NCI-H446 (cell line): ENCODE measurements around the gene CEMIP.

Source experiments
- DNase-seq, 2 experiments: peaks; one replicate each; lab custom pipeline; 2025; lab: John Stamatoyannopoulos, UW

Gene CEMIP

DNA sequence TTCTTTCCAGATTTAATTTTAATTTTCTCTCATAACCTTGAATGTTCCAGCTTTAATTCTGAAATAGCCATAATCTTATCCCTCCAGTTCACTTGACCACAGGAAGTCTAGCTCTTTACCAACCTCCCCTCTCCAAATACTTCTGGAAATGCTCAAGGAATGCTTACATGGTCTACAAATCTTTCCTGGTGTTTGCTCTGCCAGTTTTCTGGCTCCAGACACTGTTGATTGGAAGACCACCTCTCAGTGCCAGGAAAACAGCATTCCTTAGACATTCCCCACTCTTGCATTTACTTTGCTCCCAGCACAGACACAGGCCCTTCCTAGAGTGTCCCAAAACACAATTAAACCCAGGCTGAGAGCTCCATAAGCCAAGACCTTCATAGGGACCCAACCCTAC lies 111.8 kb downstream of the CEMIP start:
- no peak for DNase-seq

DNA sequence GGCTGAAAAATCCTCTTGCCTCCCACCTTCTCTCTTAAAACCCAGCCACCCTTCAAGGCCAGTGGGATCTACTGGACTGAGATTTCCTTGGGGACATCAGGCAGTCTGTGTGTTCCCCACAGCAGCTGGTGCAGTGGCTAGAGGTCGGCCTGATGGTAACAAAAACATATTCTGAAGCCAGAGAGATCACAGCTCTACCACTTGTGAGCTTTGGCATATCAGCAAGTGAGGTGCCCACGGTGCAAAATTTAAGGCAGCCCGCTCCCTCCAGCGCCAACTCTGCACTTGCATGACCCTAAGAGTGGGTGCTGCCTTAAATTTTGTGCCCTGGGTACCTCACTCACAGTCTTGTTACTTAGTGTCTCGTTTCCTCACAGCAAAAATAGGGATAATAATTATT lies 113.2 kb downstream of the CEMIP start:
- DNase-seq: no peak

DNA sequence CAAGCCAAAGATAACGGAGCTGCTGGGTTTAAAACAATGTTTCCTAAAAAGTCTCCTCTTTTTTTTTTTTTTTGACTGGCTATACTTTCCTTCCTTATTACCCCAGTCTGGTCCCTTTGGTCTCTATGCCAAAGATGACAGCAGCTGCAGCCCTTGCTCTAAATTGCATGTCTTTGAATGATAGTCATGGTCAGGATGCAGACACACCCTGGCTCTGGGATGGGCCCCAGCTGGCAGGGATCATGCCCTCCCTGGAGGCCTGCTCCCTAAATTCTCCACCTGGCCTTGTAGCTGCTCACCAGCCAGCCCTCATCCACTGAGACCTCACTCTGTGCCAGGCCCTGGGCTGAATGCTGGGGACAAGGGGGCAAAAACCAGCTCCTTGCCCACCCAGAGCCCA lies 114.6 kb downstream of the CEMIP start:
- peak in 1 of 2 experiments; percentile 52 for DNase-seq

DNA sequence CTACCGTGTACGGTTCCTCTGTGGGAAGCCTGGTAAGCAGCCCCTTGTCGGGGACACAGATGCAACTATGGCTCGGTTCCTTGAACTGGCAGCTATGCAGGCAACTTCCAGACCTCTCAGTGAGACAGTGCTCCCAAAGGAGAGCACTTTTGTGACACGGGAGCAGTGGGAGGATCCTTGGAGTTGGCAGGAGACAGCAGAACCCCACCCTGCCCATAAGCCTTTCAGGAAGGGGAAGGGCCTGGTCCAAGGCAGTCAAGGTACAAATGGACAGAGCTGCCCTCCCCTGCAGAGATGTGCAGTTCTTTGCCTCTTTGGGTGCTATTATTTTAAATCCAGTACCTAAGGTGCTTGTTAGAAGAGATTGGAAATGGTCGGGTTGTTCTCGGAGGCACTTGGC lies 115.9 kb downstream of the CEMIP start:
- DNase-seq: no peak

DNA sequence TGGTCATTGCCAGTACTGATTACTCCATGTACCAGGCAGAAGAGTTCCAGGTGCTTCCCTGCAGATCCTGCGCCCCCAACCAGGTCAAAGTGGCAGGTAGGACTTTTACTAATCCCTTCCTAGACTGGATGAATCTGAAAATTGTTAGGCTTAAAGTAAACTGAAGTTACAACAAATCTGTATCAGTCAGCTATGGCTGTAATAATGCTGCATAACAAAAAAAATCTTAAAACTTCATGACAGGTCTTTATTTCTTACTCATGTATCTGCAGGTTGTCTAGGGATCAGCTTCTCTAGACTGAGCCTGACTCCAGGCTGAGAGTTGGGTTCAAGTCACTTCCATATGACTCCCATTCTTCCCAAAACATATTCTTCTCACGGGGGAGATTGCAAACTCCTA lies 116.8 kb downstream of the CEMIP start:
- no peak for DNase-seq

DNA sequence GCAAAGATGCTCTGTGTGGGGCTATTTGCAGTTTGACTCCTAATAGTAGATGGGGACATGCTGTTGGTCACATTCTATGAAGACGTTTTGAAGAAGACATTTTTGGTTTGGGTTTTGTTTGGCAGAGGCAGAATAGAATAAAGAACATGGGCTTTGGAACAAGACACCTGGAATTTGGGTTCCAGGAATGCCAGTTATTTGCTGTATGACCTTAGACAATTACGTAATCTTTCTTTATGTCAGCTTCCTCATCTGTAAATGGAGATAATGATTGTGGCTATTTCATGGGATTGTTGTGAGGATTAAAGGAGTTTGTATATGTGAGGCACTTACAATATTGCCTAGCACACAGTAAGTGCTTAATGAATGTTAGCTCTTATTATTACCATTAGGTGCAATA lies 118.9 kb downstream of the CEMIP start:
- no peak for DNase-seq

DNA sequence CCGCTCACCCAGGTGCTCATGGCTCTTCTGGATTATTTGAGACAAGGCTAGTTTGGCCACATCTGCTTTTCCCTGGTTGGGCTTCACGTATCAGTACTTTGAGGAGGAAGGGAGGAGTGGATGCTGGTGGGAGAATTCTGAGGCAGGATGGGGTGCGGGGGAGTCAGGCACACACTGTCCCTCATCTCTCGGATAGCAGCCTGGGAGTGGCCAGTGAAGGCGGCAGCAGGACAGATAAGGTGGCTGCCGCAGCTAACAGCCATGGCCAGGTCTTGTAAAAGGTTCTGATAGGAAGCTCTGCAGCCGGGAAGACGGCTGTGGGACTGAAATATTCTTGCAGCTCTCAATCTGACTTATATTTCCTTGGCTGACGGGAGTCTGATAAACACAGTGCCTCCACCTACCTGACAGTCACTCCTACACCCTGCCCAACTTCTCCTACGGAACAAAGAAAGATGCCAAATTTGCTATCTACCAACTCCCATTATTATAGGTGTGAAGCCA lies 123.2 kb downstream of the CEMIP start:
- DNase-seq: no peak

DNA sequence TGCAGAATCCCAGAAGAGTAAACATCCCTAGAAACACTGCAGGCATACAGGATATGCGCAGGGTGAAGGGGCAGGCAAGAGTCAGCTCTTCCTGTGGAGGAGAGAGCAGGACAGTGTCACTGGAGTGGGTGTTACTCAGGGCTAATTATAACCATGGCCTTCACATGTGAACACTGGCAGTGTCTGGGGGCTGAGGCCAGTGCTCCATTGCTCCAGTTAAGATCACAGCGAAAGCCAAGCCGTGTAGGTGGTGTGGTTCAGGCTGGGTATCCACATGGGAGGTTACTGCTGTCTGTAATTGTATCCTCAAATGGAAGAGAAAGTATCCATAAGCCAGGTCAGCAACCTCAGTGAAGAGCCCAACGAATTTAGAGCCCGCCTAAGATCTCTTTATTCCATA lies 125.8 kb downstream of the CEMIP start:
- no peak for DNase-seq

DNA sequence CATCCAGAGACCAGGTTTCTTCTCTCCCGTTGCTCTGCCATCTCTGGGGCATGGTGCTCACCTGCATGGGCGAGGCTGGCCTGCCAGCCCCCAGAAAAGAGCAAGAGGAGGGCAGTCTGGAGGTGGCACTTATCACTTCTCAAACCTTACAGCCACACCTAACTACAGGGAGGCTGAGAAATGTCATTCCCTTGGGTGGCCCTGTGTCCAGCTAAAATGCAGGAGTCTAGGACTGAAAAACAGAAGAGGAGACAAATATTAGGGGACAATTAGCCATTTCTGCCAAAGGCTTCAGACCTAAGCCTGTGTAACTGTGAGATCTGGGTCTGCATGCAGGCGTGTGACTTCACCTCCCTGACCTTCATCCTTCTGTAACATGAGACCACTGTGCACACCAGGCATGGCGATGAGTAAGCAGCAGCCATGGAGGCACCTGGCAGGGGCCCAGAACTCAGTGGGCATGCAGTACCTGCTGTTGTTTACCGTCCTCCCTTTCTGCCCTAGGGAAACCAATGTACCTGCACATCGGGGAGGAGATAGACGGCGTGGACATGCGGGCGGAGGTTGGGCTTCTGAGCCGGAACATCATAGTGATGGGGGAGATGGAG lies 127.1 kb downstream of the CEMIP start:
- no peak for DNase-seq

DNA sequence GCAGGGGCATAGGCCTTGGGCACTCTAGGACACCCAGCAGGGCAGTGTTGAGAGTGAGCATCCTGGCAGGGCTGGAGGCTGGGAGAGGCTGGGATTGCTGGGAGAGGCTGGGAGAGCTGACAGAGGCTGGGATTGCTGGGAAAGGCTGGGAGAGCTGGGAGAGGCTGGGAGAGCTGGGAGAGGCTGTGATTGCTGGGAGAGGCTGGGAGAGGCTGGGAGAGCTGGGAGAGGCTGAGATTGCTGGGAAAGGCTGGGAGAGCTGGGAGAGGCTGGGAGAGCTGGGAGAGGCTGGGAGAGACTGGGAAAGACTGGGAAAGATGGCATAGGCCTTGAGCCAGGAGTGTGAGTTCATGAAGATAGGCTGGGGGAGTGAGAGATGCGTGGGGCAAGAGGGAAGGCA lies 132.7 kb downstream of the CEMIP start:
- no peak for DNase-seq

DNA sequence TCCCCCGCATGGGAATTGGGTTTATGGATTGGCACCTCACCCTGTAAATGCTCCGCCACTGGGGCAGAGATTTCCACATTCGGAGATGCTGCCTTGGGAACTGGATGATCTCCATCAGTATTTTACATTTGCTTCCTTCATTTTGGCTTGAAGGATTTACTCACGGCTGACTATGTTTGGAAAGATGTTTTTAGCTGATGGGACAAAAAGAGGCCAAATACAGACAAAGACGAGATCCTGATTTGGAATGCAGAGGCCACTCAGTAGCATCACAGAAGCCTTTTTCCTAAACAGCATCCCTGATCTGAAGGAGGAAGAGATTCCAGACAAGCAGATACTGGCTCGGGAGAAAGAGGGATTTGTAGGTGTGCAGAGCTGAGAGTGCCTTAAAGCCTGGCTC lies 133.5 kb downstream of the CEMIP start:
- DNase-seq: no peak

DNA sequence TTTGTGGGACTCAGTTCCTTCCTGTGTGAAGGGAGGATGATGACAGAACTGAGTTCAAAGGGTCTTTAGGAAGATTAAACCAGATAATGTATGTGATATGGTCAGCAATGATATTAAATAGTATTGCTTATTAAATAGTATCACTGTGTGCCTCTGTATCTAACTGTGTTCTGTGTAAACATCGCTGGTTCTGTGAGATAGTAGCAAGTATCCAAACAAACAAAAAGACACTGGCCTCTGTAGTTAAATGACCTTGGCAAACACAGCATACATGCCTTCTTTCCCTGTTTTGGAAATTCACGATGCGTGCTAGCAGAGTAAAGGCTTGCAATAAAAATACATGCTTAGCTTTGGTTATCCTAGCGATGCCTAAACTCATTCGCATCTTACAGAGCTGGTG lies 134.4 kb downstream of the CEMIP start:
- no peak for DNase-seq

DNA sequence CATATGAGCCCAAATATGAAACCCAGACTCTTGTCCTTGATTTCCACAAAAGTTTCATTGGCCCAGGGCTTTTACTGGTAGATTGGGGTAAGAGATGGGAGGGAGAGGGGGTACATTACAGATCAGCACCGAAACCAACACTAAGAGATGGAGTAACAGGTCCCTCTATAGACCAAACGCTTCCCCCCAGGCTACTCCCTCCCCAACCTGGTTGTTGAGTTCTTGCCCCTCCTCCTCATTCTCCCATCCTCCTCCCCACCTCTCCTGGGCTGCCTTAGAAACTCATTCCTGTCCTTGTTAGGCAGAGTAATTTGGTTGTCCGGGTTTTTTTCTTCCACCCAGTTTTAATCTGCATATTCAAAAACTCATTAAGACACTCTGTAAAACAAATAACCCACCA lies 136.3 kb downstream of the CEMIP start:
- DNase-seq: no peak

DNA sequence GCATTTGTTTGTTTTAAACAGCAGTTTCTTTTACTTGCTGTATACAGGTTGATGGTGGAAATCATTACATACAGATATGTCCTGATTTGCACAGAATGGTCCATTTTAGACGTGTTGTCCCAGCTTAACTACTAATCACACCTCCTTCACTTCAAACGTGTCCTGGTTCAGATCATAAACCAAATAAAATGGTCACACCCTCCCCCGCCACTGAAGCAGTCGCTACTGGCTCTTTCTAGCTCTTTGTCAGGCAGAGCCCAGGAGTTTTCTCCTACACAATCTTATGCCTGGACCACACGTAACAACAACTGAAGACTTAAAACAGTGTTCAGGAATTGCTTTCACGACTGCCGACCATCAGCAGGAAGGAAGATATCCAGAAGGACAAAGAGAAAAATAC lies 136.9 kb downstream of the CEMIP start:
- DNase-seq: no peak

DNA sequence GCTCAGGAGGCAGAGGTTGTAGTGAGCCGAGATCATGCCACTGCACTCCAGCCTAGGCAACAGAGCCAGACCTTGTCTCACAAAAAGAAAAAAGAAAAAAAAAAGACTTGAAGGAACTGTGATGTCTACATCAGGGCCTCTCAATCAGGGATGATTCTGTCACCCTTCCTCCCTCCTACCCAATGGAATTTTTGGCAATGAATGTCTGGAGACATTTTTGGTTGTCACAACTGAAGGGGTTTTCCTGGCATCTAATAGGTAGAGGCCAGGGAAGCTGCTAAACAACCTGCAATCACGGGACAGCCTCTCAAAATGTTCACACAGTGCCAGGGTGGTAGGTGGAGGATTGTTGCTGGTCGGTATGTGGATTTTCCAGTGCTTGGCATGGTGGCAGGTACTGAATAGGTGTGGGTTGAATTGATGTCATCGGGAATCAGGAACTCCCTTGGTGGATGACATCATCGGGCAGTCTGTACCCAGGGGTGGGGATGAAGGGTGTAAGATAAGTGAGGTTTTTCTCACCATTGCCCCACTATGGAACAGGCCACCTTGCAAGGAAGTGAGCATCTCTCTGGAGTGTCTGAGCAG lies 139.1 kb downstream of the CEMIP start:
- DNase-seq: no peak

DNA sequence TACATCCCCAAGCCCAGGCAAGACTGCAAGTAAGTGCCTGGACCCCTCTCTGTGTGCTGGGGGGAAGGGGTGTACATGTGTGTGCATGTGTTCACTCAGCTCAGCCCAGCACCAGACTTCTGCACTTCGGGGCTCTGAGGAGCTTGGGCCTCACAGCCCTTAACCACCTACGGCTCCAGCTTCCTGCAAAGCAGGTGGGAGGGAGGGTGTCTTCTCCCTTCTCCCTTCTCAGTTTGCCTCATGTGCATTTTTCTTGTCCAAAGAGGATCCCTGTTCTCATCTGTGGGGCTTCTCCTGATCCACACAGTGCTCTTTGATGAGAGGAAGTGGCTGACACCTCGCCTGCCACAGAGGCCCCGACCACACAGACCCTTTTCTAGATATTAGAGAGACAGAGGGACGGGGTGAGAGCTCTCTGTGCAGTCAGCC lies 141.1 kb downstream of the CEMIP start:
- no peak for DNase-seq

DNA sequence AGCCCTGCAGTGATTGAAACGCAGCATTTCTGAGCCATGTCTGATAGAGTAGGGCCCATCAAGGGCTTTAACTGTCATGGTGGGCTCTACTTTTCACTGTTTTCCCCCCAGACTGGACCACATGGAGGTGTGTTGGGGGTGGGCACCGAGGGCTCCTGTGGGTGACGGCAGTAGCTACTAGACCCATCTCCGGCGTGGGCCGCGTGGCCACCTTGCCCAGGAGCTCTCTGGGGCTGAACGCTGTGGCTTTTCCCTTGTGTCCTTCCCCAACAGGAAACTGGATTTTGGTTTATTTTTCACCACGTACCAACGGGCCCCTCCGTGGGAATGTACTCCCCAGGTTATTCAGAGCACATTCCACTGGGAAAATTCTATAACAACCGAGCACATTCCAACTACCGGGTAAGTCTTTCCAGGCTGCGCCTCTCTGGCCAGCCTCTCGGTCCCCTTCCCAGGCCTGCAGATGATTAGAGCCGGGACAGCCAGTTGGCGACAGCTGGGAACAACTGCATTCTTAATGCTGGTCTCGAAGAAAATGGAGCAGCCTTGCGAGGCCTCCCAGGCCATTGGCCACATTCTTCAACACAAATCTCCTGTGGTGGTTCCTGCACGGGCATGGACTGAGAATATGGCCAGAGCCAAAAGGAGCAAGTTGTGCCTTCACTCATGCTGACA lies 142.7 kb downstream of the CEMIP start:
- no peak for DNase-seq

DNA sequence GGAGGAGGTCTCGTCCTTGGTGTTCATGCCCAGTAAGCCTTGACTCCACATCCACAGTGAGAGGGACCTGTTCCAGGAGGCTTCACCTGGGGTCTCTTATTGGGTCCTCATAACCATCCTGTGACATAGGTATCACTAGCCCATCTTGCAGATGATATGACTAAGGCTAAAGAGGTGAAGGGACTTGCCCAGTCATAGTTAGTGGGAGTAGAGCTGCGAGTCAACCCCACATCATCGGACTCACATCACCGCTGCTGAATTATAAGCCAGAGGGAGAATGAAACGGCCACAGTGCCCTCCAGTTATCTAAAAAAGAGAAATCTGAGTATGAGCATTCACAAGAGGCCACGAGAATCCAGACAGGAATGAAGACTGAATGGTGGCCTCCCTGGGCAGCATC lies 144.5 kb downstream of the CEMIP start:
- no peak for DNase-seq

DNA sequence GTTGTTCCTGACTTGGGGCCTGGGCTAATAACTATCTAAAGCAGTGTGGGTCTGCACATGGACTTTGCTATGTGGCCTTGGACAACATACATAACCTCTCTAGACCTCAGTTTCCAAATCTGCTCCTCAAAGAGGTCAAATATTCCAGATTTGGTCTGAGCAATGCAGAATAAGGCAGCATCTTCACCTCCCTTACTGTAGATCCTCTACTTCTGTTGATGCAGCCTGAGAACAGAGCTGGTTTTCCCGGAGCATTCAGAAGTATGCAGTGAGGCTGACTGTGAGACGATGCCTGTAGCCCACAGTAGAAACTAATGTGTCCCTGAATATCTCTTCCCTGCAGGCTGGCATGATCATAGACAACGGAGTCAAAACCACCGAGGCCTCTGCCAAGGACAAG lies 145.1 kb downstream of the CEMIP start:
- no peak for DNase-seq

DNA sequence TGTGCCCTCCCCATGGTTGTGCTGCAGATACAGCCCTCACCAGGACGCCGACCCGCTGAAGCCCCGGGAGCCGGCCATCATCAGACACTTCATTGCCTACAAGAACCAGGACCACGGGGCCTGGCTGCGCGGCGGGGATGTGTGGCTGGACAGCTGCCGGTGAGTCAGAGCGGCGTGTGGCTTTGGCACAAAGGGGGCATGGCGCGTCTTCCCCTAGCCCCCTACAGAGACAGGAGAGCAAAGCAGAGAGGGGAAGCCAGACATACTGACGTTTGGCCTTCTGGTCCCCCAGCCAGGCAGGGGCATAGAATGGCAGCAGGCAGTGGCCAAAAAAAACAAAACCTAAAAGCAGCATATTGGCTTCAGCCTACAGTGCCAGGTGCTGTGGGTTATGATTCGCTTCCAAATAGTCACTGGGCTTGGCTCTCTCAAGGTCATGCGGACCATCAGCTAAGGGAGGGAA lies 146.5 kb downstream of the CEMIP start:
- DNase-seq: peak; percentile 82 to 88

DNA sequence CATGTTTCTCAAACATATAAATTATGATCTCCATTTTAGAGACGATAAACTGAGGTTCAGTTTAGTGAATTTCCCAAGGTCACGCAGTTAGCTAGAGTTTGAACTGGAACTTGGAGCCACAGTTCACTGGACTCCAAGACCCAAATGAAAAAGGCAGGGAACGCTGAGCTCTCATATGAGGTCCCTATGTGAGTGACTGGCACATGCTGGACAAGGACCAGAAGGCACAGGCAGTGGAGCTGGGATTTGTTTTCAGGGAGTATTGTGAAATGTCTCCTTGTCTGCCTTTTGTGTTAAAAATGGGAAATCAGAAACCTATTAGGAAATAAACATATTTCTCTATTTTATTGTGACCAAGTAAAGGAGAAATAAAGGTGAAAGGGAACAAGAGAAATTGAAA lies 147.0 kb downstream of the CEMIP start:
- DNase-seq: peak in 1 of 2 experiments; percentile 42

DNA sequence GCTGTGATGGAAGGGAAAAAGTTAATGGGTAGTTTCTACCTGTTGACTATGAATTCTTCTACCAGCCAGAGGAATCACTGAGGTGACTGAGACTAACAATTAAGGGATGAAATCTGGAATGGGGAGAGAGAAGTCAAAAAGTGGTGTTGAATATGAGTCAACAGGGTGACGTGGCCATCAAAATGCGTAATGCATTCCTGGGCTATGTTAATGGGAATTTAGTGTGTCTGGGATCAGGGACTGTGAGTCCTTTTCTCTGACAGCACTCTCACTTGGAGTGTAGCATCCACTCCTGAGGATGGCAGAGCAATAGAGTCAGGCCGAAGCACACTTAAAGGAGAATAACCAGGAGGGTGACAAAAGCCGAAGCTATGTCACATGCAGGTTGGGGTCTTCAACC lies 150.1 kb downstream of the CEMIP start:
- no peak for DNase-seq

DNA sequence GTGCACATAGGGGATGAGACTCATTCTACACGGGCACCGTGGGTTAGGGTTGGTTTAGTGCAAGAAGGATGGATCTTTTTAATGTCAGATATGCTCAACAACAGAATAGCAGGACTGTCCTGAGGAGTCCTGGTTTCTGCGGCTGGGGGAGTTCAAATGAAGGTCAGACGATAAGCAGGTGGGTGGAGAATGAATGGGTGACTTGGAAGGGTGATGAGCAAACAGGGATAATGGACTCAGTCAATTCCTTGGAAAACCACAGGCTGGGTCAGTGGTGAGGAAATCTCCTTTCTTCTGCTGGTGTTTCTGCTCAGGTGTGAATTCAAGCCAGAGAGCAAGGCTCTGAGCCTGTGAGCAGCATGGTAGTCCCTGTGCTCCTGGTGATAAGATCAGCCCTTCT lies 150.5 kb downstream of the CEMIP start:
- DNase-seq: no peak

DNA sequence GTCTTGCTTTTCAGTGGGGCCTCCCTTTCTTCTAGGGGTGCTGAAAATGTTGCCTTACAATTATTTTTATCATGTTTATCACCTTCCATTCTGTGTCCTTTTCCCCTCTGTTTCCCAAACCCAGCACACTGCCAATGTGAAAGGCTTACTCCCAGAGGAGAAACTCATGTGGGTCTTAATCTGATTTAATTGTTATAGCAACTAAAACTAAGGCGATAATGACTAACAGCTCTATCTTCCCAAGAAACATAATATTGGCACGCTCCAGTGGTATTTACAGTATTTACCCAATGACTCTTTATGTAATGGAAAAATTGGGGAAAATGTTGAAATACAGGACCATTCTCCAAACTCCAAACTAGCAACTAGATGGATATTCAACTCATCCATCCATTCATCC lies 152.0 kb downstream of the CEMIP start:
- no peak for DNase-seq
